ENCODE results near the gene TUBGCP3.

- TF ChIP-seq POLR2A (IDR thresholded peaks at IDR 0.05) (no peak), CTCF (IDR thresholded peaks at IDR 0.05) (no peak)
Observed at GRCh38 chr13:112586334-112586960, 1.5 kb downstream of the TUBGCP3 start.
